ENCODE measurements around the gene R3HCC1L.

Gene R3HCC1L

DNA sequence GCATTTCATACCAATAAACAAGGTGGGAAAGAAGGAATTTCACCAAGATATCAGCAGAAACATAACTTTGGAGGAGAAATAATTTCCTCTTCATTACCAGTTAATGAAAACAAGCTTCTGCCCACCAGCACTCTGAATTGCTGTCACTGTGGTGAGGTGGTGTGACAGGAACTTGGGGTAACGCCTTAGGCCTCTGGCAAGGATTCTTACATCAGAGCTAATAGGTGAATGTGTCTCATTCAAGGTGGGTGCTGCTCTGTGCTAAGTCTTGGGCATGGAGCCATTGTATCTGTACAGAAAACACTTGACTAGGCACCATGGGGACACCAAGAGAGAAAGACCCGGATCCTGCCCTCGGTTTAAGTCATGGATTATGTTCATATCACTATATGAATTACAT is 141.9 kb downstream of the R3HCC1L start:
- DNase-seq (ENCODE audit: low read depth, low spot score): no peak

DNA sequence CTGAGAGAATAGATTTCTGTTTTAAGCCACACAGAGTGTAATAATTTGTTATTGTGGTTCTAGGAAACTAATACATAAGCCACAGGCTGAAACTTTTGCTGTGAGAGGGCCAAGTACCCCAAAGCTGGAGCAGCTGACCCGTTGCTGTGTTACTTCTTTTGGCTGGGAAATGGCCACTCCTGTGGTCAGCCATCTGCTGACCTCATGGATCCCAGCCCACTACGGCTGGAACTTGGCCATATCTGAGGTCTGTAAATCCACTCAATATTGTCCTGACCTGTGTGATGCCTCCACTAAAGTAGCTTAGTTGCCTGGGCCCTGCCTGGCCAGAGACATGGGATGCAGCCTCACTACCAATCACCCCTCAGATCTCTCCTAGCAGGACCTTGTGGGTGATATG is 151.0 kb downstream of the R3HCC1L start:
- no peak for DNase-seq (ENCODE audit: low read depth, low spot score)

DNA sequence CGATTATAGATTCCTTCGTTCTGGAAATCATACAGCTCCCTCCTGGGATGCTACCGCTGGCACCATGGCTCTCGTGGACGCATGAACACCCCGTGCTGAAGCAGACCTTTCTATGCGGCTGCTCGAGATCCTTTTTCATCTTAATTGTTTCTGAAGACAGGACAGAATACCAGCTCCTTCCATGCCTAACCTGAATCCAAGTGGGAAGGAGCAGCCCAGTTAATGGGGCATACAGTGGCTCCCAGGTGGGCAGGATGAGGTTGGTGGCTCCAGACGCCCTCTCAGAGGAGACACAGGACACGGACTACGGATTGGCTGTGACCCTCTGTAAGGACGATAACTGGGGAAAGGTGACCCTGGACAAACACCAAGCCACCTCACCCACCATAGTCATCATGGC is 152.0 kb downstream of the R3HCC1L start:
- no peak for DNase-seq (ENCODE audit: low read depth, low spot score)

DNA sequence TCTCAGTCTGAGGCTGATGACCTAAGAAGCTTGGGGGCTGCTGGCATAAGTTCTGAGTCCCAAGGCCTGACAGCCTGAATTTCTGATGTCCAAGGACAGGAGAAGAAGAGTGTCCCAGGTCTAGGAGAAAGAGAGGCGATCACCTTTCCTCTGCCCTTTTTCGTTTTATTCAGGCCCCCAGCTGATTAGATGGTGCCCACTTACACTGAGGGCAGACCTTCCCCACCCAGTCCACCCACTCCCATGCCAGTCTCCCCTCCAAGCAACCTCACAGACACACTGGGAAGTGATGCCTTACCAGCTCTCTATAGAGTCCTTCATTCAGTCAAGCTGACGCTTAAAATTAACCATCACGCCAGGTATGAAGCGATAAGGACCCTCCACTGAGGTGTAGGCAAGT is 152.9 kb downstream of the R3HCC1L start:
- DNase-seq (ENCODE audit: low read depth, low spot score): no peak

DNA sequence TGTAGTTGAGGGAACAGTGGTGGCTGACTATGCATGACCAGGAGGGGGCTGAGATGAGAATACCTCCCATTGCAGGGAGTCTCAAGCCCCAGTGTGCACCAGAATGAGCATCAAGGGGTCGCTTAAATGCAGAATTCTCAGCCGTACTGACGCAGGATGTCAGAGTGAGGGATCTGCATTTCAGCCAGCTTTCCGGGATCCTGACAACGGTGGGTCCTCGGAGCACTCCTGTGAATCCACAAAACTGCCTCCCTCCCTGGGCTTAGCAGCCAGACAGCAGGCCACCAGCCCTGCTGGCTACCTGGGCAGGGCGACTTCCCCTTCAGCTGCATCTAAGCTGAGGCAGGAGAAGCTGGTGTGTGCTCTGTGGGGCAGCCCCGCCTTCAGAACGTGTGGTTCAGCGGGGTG is 155.3 kb downstream of the R3HCC1L start:
- peak; percentile 24 for DNase-seq (ENCODE audit: low read depth, low spot score)

DNA sequence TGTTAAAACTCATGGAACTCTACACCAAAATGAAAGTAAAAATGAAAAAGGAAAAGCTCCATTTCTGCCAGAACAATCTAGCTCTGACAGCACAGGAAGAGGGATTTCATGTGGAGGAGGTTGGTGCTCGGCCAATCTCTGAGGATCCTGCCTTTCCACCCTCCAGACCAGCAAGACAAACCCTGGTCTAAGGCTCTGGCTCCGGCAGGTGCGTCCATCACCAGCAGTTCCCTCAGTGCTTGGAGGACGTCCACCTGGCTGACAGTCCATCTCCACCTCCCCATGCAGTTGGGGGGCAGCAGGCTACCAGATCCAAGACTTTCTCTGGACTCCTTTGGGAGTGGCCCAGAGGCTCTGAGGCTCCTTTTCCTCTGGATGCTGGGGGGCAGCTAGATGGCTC is 158.5 kb downstream of the R3HCC1L start:
- DNase-seq (ENCODE audit: low read depth, low spot score): no peak

DNA sequence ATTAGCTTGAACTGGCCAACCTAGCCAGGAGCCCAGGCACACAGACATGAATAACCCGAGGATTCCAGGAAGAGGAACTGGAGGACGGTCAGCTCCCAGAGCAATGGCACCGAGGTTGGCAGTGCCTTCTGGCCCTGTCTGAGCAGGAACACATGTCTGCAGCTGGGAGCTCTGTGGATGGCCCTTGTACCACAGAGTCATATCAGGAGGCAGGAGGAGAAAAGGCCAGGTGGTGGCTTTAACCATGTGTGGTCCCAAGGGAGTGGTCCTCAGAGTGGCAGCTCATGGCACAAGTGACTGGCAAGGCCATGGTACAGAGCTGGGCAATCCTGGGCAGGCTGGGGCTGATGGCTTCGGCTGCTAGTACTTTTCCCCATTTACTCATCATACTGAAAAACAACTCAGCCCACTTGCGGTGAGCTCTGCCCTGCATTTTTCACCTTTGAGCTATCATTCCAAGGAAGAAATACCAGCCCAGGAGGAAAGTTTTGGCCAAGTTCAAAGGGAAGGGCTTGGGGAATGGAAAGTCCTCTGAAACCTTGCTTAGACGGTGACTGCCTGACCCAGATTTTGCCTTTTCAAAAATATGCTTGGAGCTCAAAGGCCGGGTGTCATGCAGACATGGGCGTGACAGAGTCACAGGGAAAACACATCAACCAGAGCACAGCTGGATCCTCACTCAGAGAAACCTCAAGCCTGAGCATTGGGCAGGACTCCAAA is 159.3 kb downstream of the R3HCC1L start:
- DNase-seq (ENCODE audit: low read depth, low spot score): no peak

DNA sequence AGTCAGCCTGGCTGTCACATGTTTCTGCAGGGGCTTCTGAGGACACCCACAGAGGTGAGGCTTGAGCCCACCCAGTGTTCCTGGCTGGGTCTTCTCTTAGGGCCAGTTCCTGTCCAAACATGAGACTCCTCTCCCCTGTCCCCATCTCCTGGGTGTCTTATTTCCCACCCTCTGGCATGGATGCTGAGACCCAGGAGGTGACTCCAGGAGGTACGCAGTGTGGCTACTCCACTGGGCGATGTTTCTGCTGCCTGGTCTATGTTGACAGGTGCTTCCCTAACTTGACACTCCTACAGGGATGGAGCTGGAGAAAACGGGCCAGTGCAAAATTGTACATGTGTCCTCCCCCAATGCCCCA is 159.8 kb downstream of the R3HCC1L start:
- no peak for DNase-seq (ENCODE audit: low read depth, low spot score)

Data from ELF-1 (cell line).